HS-5 (cell line): ENCODE data around the gene MARS1.
"Not testable (repeated sequence)": the region's sequence is repeated elsewhere in the genome, so short reads cannot be mapped to it uniquely, and the experiment has no call there.

ENCODE experiments used
- DNase-seq: peaks from one replicate; pipeline ENCODE4 v3.0.0-alpha.2; 2012; ENCODE audit warnings: low read depth

Gene MARS1

GRCh38 chr12:57517718-57518117 is 29.9 kb downstream of the MARS1 start:
- not testable (repeated sequence) for DNase-seq

- no peak for DNase-seq
Measured at GRCh38 chr12:57518176-57518919, 30.5 kb downstream of the MARS1 start.

- DNase-seq, result no peak
Measured at GRCh38 chr12:57518920-57519795, 31.3 kb downstream of the MARS1 start.

GRCh38 chr12:57519796-57520052 is 31.9 kb downstream of the MARS1 start:
- DNase-seq, result no peak

- DNase-seq, result peak; percentile 88
Measured at GRCh38 chr12:57520053-57520818, 32.4 kb downstream of the MARS1 start, which contains the start of gene DDIT3. Gene DDIT3 (minus strand): TSS chr12:57520514. CDS start chr12:57517406, 3,108 bp downstream.

GRCh38 chr12:57521525-57522010 is 33.7 kb downstream of the MARS1 start:
- no peak for DNase-seq

GRCh38 chr12:57522011-57522886 is 34.4 kb downstream of the MARS1 start, which contains the start of gene MBD6:
Gene MBD6 (plus strand): TSS chr12:57522824. CDS start chr12:57524304, 1,480 bp downstream.
- peak; percentile 74 for DNase-seq

GRCh38 chr12:57522887-57523705 is 35.2 kb downstream of the MARS1 start:
- DNase-seq, result no peak

GRCh38 chr12:57523706-57524614 is 36.1 kb downstream of the MARS1 start:
- DNase-seq, result no peak

- DNase-seq, result no peak
Measured at GRCh38 chr12:57524814-57525614, 37.1 kb downstream of the MARS1 start.

GRCh38 chr12:57525615-57526383 is 37.9 kb downstream of the MARS1 start:
- DNase-seq, result no peak

- no peak for DNase-seq
Measured at GRCh38 chr12:57526477-57527126, 38.7 kb downstream of the MARS1 start.

- DNase-seq, result no peak
Measured at GRCh38 chr12:57527184-57527583, 39.3 kb downstream of the MARS1 start.

- no peak for DNase-seq
Measured at GRCh38 chr12:57528176-57528575, 40.3 kb downstream of the MARS1 start.

- DNase-seq, result no peak
Measured at GRCh38 chr12:57528831-57529555, 41.1 kb downstream of the MARS1 start.

- no peak for DNase-seq
Measured at GRCh38 chr12:57529831-57530230, 42.0 kb downstream of the MARS1 start.
